GM18909 (cell line): Measurements from ENCODE around the gene TSPAN32.
"Not testable (repeated sequence)": the region's sequence is repeated elsewhere in the genome, so short reads cannot be mapped to it uniquely, and the experiment has no call there.

Experiments
- ATAC-seq: cut with Tn5 transposase; IDR thresholded peaks from one replicate; pipeline ENCODE4 v1.9.1; 2021; ENCODE audit warnings: mild to moderate bottlenecking; ENCODE audit not compliant: unreplicated experiment, poor library complexity

Gene TSPAN32

DNA sequence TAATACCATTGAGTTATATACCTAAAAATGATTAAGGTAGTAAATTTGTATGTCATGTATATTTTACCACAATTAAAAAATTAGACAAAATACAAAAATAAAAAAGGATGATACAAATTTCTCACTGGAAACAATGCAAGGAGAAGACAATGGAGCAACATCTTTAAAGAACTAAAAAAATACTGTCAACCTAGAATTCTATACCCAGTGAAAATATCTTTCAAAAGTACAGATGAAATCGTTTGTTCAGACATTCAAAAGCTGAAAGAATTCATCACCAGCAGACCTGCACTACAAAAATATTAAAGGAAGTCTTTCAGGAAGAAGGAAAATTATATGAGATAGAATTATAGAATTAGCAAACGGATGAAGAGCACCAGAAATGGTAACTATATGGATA is 21.6 kb upstream of the TSPAN32 start:
- ATAC-seq, result no peak

DNA sequence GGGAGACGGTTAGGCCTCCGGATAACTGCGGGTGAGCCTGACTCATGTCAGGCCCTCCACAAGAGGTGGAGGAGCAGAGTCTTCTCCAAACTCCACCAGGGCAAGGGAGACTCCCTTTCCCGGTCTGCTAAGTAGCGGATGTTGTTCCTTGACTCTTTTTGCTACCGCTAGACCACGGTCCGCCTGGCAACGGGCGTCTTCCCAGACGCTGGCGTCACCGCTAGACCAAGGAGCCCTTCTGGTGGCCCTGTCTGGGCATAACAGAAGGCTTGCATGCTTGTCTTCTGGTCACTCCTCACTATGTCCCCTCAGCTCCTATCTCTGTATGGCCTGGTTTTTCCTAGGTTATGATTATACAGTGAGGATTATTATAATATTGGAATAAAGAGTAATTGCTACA is 15.5 kb upstream of the TSPAN32 start:
- ATAC-seq, result not testable (repeated sequence)

DNA sequence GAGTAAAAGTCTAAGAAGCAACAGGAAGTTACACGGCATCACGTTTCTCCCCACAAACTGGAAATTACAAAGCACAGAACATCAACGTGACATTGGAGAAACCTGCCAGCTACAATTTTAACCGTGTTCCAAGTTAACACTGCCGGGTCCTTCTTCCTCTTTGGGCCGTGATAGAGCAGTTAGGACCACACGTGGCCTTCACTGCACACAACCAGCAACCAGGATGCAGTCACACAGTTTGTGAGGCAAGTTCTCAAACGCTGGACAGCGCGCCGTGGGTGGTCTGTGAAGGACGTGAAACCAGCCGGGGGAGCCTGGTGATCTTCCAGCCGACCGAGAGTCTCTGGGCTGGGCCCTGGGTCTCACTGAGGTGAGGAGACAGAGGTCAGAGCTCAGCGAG is 14.7 kb upstream of the TSPAN32 start:
- no peak for ATAC-seq

DNA sequence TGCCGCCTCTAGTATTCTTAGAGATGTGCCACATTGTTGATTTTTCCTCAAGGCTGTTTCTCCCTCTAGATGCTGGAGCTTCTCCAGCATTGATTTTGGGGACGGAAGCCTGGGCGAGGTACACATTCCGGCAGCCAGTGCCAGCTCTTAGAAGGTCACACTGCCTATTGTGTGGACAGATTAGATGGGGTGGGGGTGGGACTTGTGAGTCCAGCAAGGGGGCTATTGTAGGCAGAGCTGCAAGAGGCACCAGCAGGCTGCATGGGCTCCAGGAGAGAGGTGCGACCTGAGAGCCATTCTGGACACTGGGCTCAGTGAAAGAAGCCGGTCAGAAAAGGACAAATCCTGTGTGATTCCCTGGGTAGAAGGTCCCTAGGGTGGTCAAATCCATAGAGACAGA is 12.5 kb upstream of the TSPAN32 start:
- ATAC-seq, result no peak

- no peak for ATAC-seq
Observed at GRCh38 chr11:2289859-2290258, 12.0 kb upstream of the TSPAN32 start.

DNA sequence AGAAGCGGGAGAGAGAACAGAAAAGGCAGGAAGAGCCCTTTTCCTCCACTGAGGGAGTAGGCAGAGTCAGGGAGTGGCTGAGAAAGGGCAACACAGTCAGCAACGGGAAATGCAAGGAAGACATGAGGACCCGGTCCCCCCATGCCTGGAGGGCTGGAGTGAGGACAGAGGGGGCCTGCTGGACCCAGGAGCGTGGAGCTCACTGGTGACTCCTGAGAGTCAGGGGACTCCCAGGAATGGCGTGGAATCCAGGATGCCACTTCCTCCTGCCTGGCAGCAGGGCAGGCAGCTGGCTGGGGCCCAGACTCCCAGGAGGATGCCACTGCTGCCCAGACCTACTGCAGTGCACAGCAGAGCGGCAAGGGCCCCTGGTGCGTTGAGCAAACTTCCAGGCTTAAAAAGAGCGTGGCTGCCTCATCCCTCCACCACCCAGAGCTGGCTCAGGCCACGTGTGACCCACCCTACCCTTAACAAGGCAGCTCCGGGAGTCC is 11.4 kb upstream of the TSPAN32 start:
- no peak for ATAC-seq

- ATAC-seq, result no peak
Observed at GRCh38 chr11:2293531-2293971, 8.3 kb upstream of the TSPAN32 start.

GRCh38 chr11:2293984-2294925 is 7.6 kb upstream of the TSPAN32 start:
- ATAC-seq, result no peak

DNA sequence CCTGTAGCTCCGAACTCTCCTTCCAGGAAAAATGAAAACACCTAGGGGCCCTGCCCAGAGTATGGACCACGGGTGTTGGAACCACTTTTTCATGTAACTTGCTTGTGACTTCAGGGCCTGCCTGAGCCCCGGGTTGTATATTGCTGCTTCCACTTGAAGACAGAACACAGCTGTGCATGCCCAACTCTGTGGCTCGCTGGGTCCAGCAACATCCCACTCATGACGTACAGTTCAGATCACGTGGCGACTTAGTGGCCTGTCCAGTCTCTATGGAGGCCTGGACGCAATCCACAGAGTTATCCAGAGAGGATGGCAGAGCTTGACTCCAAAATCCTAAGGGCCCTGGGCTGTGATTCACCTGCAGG is 6.9 kb upstream of the TSPAN32 start:
- no peak for ATAC-seq

DNA sequence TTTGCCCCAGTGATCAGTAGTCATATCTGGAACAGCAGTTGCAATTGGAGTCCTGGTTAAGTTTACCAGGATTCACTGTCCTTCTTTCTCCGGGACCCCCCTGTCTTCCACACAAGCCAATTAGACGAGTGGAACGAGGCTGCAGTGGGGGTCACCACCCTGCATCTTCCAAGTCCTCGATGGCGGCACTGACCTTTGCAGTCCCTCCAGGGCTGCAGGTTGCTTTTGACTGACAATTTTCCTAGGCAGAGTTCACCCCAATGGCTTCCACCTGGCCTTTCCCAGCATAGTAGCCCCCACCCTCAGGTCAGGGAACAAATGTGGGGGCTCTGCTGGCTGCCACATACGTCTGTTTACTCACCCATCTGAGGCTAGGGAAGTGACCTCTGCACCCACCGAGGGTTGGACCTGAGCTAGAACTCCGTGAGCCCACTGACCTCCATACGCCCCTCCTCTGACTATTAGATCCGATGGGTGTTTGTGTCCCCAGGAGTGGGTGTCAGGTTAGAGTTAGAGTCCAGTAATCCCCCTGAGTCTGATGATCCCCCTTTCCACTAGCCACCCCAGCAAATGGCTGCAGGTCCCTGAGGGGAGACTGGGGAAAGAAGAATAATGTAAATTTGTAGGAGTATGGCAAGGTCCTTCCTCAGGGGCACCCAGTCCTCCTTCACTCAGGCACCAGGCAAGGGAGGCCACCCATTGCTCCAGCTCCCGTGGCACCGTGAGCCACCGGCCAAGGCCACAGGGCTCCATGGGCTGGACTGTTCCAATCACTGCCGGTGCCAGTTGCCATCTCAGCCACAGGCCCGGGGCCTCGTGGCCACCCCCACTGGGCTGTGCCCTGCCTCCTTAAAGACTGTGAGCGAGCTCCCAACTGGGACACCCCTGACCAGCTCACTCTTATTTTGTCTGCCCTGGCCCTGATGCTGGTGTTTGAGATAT is 5.6 kb upstream of the TSPAN32 start:
- ATAC-seq, result no peak

DNA sequence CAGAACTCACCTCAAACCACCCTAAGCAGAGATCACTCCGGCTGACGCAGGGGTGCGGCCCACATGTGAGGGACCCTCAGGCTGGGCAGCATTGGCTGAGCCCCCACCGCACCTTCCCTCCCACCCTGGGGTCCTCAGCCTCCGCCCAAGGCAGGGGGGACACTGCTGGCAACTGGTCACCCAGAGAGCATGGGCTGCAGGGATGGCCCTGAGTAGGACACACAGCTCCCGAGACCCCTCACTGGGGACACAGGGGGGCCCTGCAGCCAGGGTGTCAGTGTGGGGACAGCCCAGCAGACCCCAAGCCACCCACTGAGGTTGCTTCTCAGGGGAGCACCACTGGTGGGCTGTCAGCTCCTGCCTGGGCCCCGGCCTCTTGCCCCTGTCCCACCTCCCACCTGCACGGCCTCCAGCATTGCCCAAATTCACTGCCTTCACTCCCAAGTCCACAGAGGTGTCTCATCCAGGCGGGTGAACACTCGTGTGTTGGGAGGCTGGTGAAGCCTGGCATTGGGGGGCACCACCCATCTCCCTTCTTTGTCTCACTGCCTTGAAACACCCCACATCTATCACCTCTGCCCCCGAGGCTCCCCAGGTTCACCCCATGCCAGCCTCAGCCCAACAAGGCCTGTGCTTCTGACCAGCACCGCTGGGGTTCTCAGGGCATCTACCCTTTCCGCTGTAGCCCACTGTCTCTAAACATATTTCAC is 4.7 kb upstream of the TSPAN32 start:
- ATAC-seq, result no peak

- no peak for ATAC-seq
Observed at GRCh38 chr11:2297623-2298030, 4.2 kb upstream of the TSPAN32 start.

DNA sequence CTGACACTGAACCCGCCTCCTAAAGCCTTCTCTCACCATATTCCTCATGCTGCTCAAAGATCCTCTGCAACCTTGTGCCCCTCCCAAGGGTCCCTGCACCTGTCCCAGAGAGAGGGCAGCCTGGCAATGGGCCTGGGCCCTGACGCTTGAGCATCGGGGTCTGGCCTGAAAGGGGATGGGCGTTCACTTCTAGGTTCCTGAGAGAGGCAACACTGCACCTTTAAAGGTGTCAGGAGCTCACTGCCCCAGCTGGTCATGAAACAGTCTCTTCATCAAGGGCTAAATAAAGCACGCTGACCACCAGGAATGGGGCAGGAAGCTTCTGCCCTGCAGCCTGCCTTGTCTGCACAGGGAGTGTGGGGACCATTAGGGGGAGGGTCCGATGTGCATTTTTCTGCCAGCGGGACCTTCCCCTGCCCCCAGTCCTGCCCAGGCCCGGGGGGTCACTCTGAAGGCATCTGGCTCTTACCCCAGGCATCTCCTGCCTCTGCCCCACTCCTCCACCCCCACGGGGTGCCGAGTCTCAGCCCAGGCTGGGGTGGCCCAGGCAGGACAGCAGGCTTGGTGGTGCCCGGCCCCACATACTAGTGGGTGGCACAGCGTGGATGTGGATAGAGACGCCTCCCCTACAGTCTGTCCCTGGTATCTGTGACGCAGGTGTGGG is 3.5 kb upstream of the TSPAN32 start:
- no peak for ATAC-seq

DNA sequence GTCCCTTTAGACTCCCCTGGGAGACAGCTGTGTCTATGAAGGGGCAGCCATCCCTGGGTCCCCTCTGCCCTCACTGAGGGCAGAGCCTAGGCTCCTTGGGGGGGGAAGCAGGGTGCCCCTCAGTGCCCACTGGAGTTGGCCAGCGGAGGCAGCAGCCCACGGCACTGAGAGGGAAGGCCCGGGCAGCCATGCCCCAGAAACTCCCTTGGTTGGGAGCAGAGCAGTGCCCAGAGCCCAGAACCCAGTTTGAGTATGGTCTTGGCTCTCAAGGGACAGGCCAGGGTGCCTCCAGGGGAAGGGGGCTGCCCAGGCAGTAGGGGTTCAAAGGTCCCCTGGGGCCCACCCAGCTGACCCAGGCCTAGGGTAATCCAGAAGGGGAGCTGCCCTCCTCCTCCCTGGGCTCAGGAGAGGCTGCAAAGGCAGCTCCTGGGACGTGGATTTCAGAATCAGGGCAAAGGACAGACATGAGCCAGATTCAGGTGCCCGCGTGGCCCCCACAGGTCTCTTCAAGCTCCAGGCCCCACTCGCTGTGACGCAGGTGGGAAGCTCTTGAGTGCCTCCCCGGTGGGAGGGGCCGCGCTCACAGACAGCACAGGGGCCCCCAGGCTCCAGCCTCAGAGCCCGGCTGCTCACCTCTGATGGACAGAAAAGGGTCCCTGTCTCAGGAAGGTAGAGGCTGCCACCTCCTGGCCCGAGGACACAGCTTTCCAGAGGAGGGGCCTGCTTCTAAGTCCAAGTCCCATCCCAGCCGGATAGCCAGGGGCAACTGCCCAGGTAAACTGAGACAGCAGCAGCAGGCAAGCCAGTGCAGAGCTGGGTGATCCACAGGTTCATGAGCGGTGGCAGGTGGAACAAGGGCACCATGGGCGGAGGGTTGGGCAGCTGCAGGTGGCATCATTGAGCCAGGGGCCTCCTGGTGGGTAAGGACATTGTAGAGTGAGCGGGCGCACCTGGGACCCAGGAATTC is 2.7 kb upstream of the TSPAN32 start:
- ATAC-seq, result no peak

DNA sequence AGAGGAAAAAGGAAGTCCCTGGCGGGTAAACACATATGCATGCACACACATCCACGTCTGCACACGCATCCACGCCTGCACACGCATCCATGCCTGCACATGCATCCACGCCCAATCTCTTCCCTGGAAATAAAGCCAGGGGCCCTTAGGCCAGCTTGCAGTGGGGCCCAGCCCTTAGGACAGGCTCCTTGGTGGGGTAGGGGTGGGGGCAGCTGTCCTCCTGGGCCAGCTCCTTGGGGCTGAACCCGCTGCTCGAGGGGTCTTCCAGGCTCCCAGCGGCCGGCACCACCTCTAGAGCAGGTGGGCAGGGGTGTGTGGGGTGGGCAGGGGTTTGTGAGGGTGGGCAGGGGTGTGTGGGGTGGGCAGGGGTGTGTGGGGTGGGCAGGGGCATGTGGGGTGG is 2.0 kb upstream of the TSPAN32 start:
- ATAC-seq, result no peak

- no peak for ATAC-seq
Observed at GRCh38 chr11:2300290-2300935, 1.4 kb upstream of the TSPAN32 start.

GRCh38 chr11:2300936-2301630 is 730 bp upstream of the TSPAN32 start:
- no peak for ATAC-seq
